Activated CD4-positive, alpha-beta T cell treated with anti-CD3 and anti-CD28 coated beads, Interleukin-2, amount 50 U/mL, for 24 hours (primary cell): ENCODE data around the gene TEC.
A peak's percentile ranks its signal among the peaks of the same experiment; 100 is the strongest.
"Not testable (repeated sequence)": the region's sequence is repeated elsewhere in the genome, so short reads cannot be mapped to it uniquely, and the experiment has no call there.

Source experiments
- DNase-seq, 2 donors: peaks; one replicate each; pipeline ENCODE4 v3.0.0-alpha.2; 2020; ENCODE audit warnings: low read depth in 1 of 2, low spot score in 1 of 2

TEC gene

DNA sequence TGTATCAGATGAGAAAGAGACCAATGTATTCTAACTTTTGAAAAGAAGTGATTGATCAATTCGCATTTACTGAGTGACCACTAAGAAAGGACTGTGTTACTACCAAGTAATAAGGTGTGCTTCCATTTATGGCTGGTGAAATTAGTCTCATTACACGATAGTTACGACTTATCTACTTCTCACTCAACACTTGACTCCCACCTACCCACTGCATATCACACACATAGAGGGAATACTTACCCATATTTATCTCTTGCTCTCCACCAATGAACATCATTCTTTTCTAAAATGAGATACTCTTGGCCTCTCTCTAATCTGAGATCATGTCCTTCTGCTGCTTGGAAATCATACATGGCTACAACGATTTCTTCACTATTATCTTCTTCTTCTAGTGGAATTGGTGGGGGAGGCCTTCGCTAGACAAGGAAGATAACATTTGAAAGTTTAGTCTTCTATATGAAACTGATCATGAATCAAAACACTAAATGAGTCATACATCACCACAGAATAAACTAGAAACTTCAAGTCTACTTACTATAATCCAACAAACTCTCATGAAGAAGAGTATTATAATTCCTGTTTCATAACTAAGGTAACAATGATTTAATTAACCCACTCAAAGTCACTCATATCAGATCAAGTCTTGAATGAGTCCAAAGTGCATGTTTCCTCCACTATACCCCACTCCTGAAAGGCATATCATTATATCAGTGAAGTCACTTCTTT, 101.9 kb downstream of the TEC start:
- no peak for DNase-seq

DNA sequence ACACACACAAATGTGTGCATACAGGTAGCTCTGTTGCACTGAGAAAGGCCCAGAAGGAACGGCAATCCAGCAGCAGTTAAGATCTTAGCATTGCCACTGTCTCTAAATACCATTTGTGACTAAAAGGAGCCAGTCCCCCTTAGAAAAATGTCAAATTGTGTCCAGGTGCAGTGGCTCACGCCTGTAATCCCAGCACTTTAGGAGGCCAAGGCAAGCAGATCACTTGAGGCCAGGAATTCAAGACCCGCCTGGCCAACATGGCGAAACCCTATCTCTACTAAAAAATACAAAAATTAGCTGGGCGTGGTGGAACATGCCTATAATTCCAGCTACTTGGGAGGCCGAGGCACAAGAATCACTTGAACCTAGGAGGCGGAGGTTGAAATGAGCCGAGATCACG, 105.1 kb downstream of the TEC start:
- DNase-seq: not testable (repeated sequence)

DNA sequence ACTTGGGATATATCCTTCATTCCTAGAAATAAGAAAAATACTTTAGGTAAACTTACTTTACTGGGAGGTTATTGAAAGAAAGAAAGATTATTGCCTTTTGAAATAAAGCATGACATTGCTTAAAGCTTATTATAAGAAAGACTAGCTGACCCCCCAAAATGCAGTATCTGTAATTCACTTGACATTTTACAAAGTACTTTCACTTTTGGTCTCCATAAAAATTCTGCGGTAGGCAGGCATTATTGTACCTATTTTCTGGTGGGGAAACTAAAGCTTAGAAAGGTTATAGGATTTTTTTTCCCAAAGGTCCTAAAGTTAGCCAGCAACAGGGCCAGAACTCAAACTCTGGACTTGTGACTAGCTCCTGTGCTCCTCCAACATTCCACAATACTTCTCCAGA, 105.9 kb downstream of the TEC start:
- DNase-seq: no peak

DNA sequence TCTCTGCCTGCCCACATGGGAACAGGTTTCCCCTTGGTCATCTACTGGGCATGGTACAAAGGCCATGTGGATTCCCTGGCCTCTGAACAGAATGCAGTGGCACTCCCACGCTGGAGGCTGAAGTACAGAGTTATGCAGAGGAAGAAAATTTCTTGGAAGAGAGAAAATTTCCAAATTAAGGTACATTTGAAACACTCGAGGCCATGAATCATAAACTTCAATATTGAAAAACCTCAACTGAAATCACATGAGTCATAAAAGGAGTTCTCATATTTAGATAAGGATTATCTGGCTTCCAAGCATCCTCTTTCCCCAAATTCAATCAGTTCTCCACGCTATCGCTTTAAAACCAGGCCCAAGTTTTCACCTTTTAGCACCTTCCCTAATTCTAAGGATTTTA, 107.5 kb downstream of the TEC start:
- DNase-seq: no peak

DNA sequence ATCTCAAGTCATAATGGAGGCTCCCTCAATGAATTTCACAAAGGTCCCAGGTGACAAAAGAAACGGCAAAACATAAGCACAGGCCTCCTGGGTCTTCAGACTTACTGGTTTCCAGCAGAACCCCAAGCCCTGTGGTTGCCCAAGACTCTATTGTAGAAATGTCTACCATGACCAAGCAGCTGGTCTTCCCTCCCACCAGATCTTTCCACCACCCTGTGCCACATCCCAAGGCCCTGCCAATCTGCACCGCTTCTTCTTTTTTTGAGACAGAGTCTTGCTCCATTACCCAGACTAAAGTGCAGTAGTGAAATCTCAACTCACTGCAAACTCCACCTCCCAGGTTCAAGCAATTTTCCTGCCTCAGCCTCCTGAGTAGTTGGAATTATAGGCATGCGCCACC, 112.4 kb downstream of the TEC start:
- DNase-seq: no peak

DNA sequence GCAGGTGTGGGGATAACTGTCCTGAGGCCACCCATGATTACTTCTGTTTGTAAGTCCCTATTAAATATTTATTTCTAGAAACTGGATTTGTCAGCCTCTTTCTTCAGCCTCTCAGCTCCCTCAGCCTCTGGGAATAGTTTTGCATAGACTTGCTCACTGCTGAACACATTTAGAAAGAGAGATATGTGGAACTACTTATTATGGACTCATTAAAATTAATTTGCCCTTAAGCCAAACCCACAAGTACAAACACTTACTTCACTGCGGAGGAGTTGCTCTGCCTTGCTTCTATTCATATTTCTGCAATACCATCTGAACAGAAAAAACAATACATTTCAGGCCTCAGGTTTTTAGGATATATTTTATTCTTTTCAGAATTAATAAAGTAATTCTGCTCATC, 113.2 kb downstream of the TEC start:
- no peak for DNase-seq

DNA sequence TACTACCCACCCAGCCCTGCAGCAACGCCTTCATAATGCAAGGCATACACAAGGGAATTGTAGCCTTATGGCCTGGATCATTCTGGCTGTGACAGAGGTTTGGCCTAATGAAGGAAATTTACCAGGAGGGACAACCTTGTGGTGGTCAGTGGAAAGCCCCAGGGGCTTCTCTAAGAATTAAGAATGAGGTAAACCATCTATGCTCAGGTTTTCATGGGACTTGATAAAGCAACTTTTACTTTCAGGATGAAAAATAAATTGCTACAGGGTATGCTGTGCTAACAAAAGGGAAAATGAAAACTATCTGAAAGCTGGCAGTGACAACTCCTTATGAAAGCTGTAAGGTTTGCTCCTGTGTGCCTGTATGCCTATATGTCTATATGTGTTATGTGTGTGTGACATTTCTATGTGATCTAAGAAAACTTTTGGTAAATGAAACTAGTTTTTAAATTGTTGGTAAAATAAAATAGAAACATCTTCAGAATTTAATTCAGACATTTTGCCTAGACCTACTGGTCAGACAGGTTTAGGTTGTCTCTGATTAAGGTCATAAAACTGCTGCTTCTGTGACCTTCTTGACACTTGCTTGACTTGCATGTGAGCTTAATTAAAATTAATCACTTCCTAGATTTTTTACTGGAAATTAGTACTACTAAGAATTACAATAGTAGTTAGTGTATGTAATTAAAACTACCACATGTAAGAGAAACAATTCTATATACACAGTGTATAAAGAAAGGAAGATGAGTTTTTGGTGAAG, 115.7 kb downstream of the TEC start:
- no peak for DNase-seq

DNA sequence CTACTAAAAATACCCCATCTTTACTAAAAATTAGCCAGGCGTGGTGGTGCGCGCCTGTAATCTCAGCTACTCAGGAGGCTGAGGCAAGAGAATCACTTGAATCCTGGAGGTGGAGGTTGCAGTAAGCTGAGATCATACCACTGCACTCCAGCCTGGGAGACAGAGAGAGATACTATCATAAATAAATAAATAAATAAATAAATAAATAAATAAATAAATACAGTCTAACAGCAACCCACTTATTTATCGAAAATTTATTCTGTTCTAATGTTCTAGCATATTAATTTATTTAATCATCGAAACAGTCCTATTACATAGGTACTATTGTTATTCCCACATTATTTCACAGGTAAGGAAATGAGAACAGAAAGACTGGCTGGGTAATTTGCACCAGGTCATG, 117.4 kb downstream of the TEC start:
- no peak for DNase-seq

DNA sequence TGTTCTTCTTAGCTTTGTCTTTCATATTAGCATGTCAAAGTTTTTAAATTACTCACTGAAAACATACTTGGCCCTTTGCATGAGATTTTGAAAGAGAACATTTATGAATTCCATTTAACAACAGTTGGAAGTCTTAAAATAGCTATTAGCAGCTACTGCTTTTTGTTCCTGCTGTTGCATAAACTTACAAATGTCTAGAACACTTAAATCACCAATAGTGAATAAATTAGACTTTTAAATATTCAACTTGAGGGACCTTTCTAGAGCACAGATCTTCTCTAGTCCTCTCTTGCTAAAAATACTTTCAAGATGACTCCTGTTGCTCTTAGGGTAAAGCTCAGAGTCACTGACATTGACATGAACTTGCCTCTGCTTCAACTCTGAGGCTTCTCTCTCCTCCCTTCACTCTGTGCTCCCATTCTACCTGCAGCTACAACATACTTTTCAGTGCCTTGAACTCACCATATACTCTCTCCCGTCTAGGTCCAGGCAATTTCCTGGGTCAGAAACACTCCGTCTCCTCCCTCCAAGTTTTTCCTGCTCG, 119.7 kb downstream of the TEC start:
- DNase-seq: no peak

DNA sequence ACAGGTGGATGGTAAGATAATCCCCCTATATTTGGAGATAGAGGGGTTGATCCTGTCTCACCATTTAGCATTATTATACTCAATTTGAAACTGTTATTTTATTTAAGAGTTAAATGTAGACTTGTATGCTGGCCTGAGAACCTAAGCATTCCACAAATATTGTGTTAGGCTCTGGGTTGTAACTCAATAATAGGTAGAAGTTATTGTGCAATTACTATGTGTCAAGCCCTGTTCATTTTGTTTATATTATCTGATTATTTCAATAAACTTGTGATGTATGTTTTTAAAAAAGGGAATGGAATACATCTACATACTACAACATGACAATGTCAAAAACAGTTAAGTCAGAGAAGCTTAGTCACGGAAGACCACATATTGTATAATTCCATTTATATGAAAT, 122.0 kb downstream of the TEC start:
- no peak for DNase-seq

DNA sequence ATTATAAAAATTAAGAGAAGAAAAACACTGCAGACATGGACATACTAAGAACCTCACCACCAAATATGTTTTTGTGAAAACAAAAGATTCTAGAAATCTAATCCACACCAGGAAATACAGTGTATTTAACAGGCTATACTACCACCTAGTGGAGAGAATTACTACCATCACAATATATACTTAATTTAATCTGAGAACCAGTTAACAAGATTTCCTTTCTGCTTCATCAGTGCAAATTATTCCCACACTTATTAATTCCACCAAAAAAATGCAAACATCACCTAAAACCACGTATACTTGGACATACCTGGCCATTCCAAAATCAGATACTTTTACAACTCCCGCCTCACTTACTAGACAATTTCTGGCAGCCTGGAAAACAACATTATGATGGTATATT, 128.6 kb downstream of the TEC start:
- DNase-seq: no peak

DNA sequence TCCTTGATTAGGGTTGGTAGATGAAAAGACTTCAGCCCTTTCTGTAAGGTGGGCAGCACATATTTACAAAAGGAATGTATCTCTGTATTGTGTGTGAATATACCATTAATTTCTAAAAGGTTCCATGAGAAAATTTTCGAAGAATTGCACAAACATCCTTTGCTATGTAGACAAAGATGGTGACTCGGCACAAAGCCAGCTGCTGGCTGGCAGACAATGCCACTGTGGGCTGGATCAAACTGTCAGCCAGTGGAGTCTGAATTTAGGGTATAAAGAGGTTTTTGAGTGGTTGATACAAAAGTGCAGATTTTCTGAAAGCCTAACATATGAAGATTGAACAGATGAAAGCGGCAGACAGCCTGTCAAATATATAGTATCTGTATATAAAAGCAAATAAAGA, 129.9 kb downstream of the TEC start:
- DNase-seq: no peak

DNA sequence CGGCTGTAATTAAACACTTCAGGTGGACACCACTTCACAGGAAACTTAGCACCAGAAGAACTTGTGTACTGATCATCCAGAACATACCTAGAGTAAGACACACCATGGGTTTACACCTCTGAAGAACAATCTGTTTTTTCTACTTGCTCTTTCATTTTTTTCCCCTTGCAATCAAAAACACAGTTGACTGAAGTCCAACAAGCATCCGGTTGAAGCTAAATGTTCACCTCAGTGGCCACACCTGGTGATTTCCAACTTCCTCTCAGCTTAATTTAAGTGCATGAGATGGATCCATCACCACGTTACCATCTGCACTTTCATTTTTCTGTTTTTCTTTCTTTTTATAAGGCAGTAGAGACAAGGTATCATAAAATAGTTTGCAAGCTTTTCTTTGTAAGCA, 130.7 kb downstream of the TEC start:
- no peak for DNase-seq

DNA sequence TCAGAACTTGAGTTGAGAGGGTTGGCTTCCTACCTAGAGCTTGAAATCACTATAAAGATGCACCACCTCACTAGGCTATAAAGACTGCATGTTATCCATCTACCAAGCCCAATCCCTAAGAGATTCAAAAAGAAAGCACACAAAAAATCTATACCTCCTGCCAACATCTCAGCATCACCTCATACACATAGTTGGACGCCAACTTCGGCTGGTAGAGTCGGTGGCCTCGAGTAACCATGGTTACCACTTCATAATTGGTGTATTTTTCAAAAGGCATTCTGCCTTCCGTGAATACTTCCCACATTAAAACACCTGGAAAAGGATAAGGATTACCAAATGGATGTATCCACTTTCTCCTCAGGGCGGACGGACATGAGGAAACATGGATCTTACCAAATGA, 131.1 kb downstream of the TEC start:
- no peak for DNase-seq

DNA sequence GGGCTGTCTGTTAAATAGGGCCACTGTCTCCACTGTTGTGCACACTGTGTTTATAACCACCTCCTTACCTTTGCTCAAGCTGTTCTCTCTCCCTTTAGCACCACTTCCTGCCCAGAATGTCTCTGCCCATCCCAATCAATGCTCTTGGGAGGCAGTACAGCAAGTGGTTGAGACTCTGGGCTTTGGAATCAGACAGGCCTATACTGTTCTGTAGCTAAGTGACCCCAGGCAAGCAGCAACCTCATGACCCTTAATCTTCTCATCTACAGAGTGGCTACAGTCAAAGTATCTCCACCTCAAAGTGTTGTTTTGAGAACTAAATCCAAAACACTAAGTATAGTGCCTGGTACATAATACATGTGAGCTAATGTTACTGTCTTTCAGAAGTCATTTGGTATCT, 131.8 kb downstream of the TEC start:
- DNase-seq: no peak

DNA sequence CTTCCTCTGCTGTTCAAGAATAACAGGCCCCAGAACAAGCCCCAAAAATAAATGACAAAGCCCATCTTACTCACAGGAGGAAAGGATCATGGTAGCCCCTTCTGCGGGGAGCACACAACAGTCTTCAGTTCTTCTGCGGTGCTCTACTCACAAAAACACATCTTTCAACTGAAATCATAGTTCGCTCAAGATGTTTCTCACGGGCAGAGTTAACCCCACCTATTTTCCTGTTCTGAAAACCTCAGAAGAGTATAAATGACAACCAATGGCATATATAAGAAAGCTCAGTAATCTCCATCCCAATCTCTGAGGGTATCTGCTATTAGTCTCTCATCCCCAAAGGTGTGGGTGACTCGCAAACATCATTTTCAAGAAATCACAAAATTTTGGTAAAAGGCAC, 135.6 kb downstream of the TEC start, which contains the start of gene TXK:
Gene TXK, minus strand, starts transcription at position 170 of the 400 bp plus-strand sequence. Its CDS starts 80 bp downstream, at position 90.
- no peak for DNase-seq

DNA sequence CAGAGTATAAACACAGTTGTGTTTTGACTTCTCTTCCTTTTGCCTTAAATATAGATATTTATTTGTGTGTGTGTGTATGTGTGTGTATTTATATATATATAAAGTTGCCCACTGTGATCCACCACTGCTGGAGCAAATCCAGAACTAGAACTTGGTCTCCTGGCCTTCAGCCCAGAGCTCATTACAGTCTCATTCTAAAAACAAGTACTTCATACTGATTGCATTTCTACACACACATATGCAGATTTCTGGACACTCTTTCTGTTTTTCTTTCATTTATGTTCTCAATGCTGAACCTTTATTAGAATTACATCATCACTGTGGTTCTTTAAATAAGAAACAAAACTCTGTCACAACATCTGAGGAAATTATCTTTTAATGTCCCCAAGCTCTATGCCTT, 136.0 kb downstream of the TEC start:
- no peak for DNase-seq

DNA sequence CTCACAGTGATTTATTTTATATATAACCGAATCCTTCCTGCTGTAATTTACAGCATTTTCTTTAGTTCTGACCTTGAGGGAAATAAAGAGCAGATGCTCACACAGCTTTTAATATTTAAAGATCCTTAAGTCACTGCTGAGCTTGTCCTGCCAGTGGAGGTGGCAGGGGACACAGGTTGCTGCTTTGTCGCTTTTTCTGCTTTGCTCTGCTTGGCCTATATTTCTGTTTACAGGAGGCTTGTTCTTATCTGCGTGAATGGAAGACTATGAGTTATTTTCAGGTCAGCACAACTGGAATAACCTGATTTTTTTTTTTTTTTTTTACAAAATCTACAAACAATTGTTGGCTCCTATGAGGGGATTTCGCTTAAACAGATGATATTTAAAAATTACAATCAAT, 137.9 kb downstream of the TEC start:
- DNase-seq: no peak

DNA sequence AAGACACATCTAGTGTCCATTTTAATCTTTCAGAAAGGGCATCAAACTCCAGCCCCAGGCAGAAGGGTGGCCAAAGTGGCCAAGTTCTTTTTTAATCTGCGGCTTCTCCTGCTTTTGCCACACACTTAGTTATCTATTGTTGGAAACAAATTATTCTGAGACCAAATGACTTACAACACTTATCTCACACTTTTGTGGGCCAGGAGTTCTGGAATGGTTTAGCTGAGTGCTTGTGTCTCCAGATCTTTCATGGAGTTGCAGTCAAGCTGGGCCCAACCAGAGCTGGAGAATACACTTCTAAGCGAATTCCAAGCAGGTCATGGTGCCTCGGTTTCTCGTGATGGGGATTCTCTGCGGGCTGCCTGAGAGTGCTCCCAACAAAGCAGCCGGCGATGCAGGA, 139.5 kb downstream of the TEC start:
- DNase-seq: no peak

DNA sequence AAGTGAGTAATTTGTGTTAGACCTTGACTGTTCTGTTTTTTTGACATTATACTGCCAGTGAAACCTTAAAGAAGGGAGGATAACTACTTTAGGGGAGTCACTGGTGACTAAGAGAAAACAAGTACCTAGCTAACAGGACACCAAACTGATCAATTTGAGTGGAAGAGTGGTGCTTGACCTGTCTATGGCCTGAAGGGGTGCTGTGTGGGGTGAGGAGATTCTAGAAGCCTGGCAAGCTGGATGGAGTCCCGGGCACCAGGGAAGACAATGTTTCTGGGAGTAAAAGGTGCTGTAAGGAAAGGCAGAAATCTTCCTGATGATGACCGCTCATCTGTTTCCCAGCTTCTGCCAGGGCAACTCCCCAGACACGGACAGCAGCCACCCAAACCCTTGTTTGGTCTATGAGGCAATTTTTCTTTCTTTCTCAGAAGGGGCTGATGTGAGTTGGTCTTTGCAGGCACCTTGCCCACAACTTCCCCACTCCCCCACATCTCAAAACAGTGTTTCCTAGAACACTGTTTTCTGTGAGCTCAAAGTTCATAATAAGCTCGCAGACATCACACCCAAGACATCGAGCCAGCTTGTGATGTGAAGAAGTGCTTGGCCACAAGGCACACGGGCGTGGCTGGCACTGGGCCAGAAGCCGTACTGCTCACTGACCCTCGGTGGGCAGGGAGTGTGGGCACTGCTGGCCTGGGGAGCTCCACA, 140.2 kb downstream of the TEC start:
- no peak for DNase-seq

DNA sequence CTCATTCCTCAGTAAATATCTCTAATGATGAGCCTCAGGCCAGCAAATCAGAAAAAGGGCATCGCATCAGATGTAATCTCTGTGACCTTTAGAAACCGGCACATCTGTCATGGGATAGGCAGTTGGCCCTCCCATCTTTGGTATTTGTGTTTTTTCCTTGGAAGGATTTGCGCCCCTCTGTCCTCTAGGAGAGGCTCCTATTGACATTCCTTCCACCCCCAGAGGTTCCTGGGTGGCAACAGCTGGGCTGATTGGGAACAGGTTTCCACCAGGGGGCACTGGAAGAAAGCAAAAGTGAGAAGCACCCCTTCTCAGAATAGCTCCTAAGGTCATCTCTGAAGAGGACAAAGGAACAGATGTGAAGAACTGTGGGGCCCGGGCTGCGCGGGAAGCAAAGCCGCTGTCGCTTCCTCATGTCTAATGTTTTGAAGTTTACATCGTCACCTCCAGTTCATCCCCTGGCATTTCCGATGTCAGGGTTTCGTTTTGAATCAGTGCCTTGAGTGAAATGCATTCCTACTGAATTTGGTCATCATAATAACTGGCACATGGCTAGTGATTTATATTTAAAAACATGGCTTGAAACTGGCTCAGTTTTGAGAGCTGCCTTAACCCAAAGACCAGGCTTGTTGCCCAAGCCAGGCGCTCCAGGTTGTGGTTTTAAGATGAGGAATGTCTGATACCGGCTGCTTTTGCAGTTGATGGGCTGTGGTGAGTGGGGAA, 141.8 kb downstream of the TEC start:
- DNase-seq: peak; percentile 45 to 70
